PC-9 (cell line): Measurements from ENCODE around the gene ARHGAP26. TPM values are rescaled to one million over a fixed set of nuclear protein-coding genes. Genes with fewer than 3 reads are reported as not detected.

ENCODE experiments used
- BruUV-seq: library from RNA; stranded (reverse); fragments of 400-500 nt; replicated peaks from 2 replicates; lab custom pipeline; 2021; lab: Mats Ljungman, UMichigan
- CTCF ChIA-PET: fragments of 300-600 bp; sonication (Branson Sonifier 250); formaldehyde crosslinking; loops from one replicate; lab custom pipeline; 2022; ENCODE audit warnings: antibody characterized with exemption; lab: Charles Lee
- POLR2A ChIA-PET: fragments of 300-600 bp; sonication (Branson Sonifier 250); formaldehyde crosslinking; loops from one replicate; lab custom pipeline; 2022; ENCODE audit warnings: antibody characterized with exemption; ENCODE audit not compliant: unreplicated experiment; lab: Charles Lee
- DNase-seq, 2 experiments: peaks; one replicate each; pipeline versions ENCODE4 v3.0.0 to v3.0.0-alpha.2; 2015 to 2022; ENCODE audit warnings: mixed read lengths in 1 of 2
- H2AFZ ChIP-seq: fragments of 200-600 bp; sonication (generic); 2 replicates; pipeline ENCODE4 v1.8.1; 2017; ENCODE audit warnings: antibody characterized with exemption
- H3F3A ChIP-seq: fragments of 200-600 bp; sonication (generic); 2 replicates; pipeline ENCODE4 v1.8.1; 2017; ENCODE audit warnings: antibody characterized with exemption, mild to moderate bottlenecking, low read depth; ENCODE audit not compliant: insufficient read depth
- H3K27ac ChIP-seq: fragments of 200-600 bp; sonication (generic); 2 replicates; pipeline ENCODE4 v1.6.1; 2016; ENCODE audit warnings: mixed run types
- H3K27me3 ChIP-seq: fragments of 200-600 bp; sonication (generic); 2 replicates; pipeline ENCODE4 v1.6.1; 2016; ENCODE audit warnings: low read depth, mixed run types; ENCODE audit not compliant: insufficient read depth
- H3K36me3 ChIP-seq: fragments of 200-600 bp; sonication (generic); 2 replicates; pipeline ENCODE4 v1.6.1; 2016; ENCODE audit warnings: low read depth, mixed run types
- H3K4me1 ChIP-seq: fragments of 200-600 bp; sonication (generic); replicated peaks from 2 replicates; pipeline ENCODE4 v1.6.1; 2016; ENCODE audit warnings: mixed run types; ENCODE audit not compliant: insufficient read depth
- H3K4me2 ChIP-seq: fragments of 200-600 bp; sonication (generic); 2 replicates; pipeline ENCODE4 v1.6.1; 2017; ENCODE audit warnings: mixed run types
- H3K4me3 ChIP-seq: fragments of 200-600 bp; sonication (generic); 2 replicates; pipeline ENCODE4 v1.6.1; 2016; ENCODE audit warnings: mixed run types
- H3K79me2 ChIP-seq: fragments of 200-600 bp; sonication (generic); 2 replicates; pipeline ENCODE4 v1.6.1; 2017; ENCODE audit warnings: low read depth, mixed run types
- H3K9me2 ChIP-seq: fragments of 200-600 bp; sonication (generic); 2 replicates; pipeline ENCODE4 v1.8.1; 2017; ENCODE audit warnings: mild to moderate bottlenecking; ENCODE audit not compliant: insufficient read depth
- H3K9me3 ChIP-seq: fragments of 200-600 bp; sonication (generic); 2 replicates; pipeline ENCODE4 v1.8.1; 2016; ENCODE audit warnings: low read depth; ENCODE audit not compliant: insufficient read depth
- H4K20me1 ChIP-seq: fragments of 200-600 bp; sonication (generic); 2 replicates; pipeline ENCODE4 v1.8.1; 2017; ENCODE audit not compliant: insufficient read depth
- CTCF ChIP-seq: fragments of 200-600 bp; sonication (generic); conservative IDR thresholded peaks from 2 replicates; pipeline ENCODE4 v1.6.1; 2017; ENCODE audit warnings: mixed run types, antibody characterized with exemption, mild to moderate bottlenecking, moderate library complexity
- EZH2 ChIP-seq: fragments of 200-600 bp; sonication (generic); IDR thresholded peaks from 2 replicates; pipeline ENCODE4 v1.8.0; 2017; ENCODE audit warnings: antibody characterized with exemption, low read depth
- intact Hi-C: fragments of 100-400 bp; cut with micrococcal nuclease; formaldehyde crosslinking; loops from one replicate; pipeline ENCODE4 v1.10.0; 2022; ENCODE audit not compliant: unreplicated experiment
- total RNA-seq: library from RNA; stranded (reverse); gene quantifications from 2 replicates; pipeline ENCODE4 v1.2.3, GENCODE V29; 2021

Gene ARHGAP26
- total RNA-seq, 1 experiment from 2014 or later, result 29.7 TPM

GRCh38 chr5:143110591-143110990 lies 340.4 kb downstream of the ARHGAP26 start:
- BruUV-seq, result no TSS peak
- POLR2A ChIA-PET, result no interaction called here
- intact Hi-C loops, result no loop called here
- H3K9me3 ChIP-seq, result no peaks in the 10 kb centered on the region
- no peak for DNase-seq
- TF ChIP-seq CTCF (no peak), EZH2 (no peak)
- peaks cover 22% of the 10 kb centered on the region for H3K4me1 ChIP-seq
- CTCF ChIA-PET, result no interaction called here
- no peak overlapping the region for H3K27ac ChIP-seq
- H3K36me3 ChIP-seq, result no peaks in the 10 kb centered on the region
- H2AFZ ChIP-seq, result no peak overlapping the region
- no peaks in the 10 kb centered on the region for H3K27me3 ChIP-seq
- H3K4me2 ChIP-seq, result no peak overlapping the region
- no peaks in the 10 kb centered on the region for H3K9me2 ChIP-seq
- no peaks in the 10 kb centered on the region for H4K20me1 ChIP-seq
- H3K79me2 ChIP-seq, result no peaks in the 10 kb centered on the region
- no peak overlapping the region for H3K4me3 ChIP-seq
- peaks cover 5% of the 10 kb centered on the region; the same call in 1 of the 2 replicates for H3F3A ChIP-seq

DNA sequence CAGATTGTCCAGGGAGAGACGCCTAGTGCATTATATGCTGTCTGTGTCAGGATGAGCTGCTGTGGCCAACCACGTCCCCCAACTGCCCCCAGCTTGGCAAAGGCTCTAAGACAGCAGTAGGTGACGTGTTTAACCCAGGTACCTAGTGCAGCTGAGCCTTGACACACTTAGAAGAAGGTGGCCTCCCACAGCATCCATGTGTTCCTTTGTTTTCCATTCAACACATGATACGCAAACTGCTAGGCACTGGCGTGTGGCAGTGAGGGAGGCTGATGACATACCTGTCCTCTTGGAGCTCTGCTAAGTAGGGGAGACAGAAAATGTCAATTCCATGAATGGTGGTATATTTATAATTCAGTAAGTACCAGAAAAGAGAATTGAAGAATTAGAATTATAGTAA lies 341.6 kb downstream of the ARHGAP26 start:
- ChIA-PET POLR2A (no interaction called here), CTCF (no interaction called here)
- intact Hi-C loops, result no loop called here
- Histone ChIP-seq H3K4me1 (peaks cover 22% of the 10 kb centered on the region), H3F3A (no peaks in the 10 kb centered on the region; the same call in 1 of the 2 replicates), H3K27ac (no peak overlapping the region), H2AFZ (no peak overlapping the region), H3K36me3 (no peaks in the 10 kb centered on the region), H3K4me2 (no peak overlapping the region), H3K27me3 (no peaks in the 10 kb centered on the region), H3K79me2 (no peaks in the 10 kb centered on the region), H3K9me3 (no peaks in the 10 kb centered on the region), H4K20me1 (no peaks in the 10 kb centered on the region), H3K4me3 (no peak overlapping the region), H3K9me2 (no peaks in the 10 kb centered on the region)
- BruUV-seq, result no TSS peak
- no peak for DNase-seq
- TF ChIP-seq CTCF, result no peak
- no peak for TF ChIP-seq EZH2

- intact Hi-C loops, result no loop called here
- Histone ChIP-seq H3K79me2 (no peaks in the 10 kb centered on the region), H4K20me1 (no peaks in the 10 kb centered on the region), H3F3A (no peaks in the 10 kb centered on the region; the same call in 1 of the 2 replicates), H3K27ac (no peak overlapping the region), H3K27me3 (no peaks in the 10 kb centered on the region), H3K36me3 (no peaks in the 10 kb centered on the region), H2AFZ (no peak overlapping the region), H3K4me3 (no peak overlapping the region), H3K4me2 (no peak overlapping the region), H3K9me2 (no peaks in the 10 kb centered on the region), H3K9me3 (no peaks in the 10 kb centered on the region), H3K4me1 (peaks cover 16% of the 10 kb centered on the region)
- ChIA-PET POLR2A (no interaction called here), CTCF (no interaction called here)
- BruUV-seq, result no TSS peak
- TF ChIP-seq CTCF, result no peak
- TF ChIP-seq EZH2, result no peak
- DNase-seq, result no peak
Measured at GRCh38 chr5:143113461-143113860, 343.3 kb downstream of the ARHGAP26 start.
